Smooth muscle cell of the coronary artery (primary cell): Measurements from ENCODE around the gene XKR7. TPM values are rescaled to one million over a fixed set of nuclear protein-coding genes. Genes with fewer than 3 reads are reported as not detected.

Experiments used
- total RNA-seq: library from RNA; depleted of rRNA; stranded (reverse); fragments of >200 nt; gene quantifications from 2 replicates; pipeline ENCODE4 v1.2.3, GENCODE V29; 2014; ENCODE audit warnings: low replicate concordance

XKR7 gene, protein sequence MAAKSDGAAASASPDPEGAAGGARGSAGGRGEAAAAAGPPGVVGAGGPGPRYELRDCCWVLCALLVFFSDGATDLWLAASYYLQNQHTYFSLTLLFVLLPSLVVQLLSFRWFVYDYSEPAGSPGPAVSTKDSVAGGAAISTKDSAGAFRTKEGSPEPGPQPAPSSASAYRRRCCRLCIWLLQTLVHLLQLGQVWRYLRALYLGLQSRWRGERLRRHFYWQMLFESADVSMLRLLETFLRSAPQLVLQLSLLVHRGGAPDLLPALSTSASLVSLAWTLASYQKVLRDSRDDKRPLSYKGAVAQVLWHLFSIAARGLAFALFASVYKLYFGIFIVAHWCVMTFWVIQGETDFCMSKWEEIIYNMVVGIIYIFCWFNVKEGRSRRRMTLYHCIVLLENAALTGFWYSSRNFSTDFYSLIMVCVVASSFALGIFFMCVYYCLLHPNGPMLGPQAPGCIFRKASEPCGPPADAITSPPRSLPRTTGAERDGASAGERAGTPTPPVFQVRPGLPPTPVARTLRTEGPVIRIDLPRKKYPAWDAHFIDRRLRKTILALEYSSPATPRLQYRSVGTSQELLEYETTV
- not detected in 2 replicates for total RNA-seq

DNA sequence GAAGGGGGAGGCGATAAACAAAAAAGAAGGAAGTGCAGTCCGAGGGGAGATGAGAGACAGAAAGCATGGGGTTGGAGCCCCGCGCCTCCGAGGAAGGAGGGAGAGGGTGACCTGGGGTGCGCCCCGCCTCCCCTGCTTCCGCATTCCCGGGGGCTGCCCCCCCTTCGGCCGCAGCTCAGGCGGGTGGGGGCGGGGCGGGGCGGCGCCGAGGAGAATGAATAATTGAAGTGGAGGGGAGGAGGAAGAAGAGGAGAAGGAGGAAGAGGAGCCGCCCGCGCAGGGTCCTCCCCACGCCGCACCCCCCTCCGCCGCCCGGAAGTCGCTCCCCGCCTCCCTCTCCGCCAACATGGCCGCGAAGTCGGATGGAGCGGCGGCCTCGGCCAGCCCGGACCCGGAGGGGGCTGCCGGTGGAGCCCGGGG is at the start of gene XKR7:
TSS of gene XKR7 (plus strand) at position 322 of the 420 bp plus-strand sequence. CDS start at position 347, 25 bp downstream.

DNA sequence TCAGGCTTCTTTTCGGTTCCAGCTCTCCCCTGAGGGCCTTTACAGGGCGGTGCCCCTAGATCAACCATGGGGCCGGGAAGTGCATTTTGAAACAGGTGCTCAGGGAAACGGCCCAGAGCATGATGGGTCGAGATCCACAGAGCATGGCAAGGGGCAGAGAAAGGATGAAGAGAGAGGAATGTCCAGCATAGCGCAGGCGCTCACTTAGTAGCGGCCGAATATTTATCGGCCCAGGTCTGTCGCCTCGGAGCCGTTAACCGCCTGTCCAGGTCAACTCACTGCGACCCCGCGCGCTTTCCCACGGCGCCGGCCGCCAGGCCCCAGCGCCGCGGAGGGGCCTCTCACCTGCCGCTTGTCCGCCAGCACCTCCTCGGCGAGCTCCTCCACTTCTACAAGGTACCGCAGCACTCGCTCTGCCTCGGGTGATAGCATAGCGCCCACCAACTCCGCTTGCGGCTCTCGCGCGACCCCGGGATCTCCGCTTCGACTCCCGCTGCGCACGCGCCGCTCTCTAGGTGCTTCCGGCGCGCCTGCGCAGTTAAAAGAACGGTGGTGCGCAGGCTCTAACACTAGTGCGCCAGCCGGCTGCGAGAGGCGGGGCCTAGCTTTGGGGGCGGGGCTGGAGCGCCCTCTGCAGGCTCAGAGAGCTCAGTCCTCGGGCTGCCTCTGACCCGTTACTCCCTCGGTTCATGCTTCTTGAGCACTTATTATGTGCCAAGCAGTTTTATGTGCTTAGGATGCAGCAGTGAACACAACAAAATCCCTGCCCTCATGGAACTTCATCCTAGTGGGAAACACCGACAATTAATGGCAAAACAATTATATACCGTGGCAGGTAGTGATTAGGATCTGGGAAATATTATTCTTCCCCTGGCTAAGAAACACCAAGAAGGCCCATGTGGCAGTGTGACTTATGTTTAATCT is 16.2 kb upstream of the XKR7 start, which contains the start of gene PDRG1:
TSS of gene PDRG1 (minus strand) at position 517 of the 924 bp plus-strand sequence. CDS start at position 432, 85 bp downstream.

DNA sequence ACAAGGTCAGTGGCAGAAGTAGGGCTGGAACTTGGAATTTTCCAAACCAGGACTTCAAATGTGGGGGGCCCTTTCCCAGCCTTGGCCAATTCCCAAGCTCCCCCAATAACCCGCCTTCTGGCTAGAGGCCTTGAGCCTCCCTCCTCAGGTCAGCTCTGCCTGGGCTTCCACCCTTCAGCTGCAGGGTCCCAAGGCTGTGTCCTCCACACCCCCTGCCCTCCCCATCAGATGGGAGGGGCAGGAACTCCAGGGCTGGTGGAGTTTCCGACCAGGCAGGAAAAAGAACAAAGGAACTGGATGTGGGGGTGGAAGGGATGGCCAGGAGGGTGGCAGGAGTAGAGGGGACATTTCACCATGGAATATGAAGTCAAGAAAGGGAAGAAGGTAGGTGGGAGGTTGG is 42.1 kb downstream of the XKR7 start, which contains the start of gene CCM2L:
TSS of gene CCM2L (plus strand) at position 338 of the 400 bp plus-strand sequence. CDS start at position 355, 17 bp downstream.

DNA sequence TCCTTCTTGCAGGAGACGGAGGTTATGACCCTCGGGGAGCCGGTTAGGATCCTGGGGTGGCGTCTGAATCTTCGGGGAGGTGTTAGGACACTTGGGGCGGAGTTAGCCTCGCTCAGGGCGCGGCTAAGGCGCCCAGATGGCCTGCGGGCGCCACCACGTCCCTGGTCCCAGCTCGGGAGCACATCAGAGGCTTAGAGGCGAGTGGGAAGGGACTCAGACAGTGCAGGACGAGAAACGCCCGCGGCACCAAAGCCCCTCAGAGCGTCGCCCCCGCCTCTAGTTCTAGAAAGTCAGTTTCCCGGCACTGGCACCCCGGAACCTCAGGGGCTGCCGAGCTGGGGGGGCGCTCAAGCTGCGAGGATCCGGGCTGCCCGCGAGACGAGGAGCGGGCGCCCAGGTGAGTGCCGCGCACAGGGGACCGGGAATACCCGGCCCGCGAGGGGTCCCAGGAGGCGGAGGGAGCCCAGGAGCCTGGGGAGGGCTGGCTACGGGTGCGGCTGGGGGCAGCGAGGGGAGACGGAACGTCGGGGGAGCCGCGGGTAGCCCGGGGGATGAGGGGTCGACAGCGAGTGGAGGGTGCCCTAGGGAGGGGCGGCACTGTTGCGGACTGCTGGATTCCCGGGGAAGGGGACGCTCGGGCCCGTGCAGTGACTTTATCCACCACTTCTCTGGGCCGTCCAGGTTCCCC is 84.3 kb downstream of the XKR7 start, which contains the start of gene HCK:
TSS of gene HCK (plus strand) at position 153 of the 688 bp plus-strand sequence.

Other genes with a start within 250 kb of the XKR7 start
- gene BCL2L1, start 245.3 kb upstream of the XKR7 start, total RNA-seq = 36.9 and 59.4 TPM in 2 replicates
- 1.2 and 40.1 TPM in 2 replicates for gene TPX2, start 228.9 kb upstream of the XKR7 start, total RNA-seq
- 1.1 TPM in 1 of 2 replicates, not detected in the other for gene MYLK2, start 148.8 kb upstream of the XKR7 start, total RNA-seq
- 0.35 and 26.9 TPM in 2 replicates for gene FOXS1, start 122.5 kb upstream of the XKR7 start, total RNA-seq
- gene DUSP15, start 97.6 kb upstream of the XKR7 start, total RNA-seq = 0.23 TPM in 1 of 2 replicates, not detected in the other
- gene TTLL9, start 97.5 kb upstream of the XKR7 start, total RNA-seq = under 0.01 TPM in 1 of 2 replicates, not detected in the other
- 4.4 and 5.3 TPM in 2 replicates for gene PDRG1, start 16.1 kb upstream of the XKR7 start, total RNA-seq
- gene CCM2L, start 42.3 kb downstream of the XKR7 start, total RNA-seq = 0.23 TPM in 1 of 2 replicates, not detected in the other
- not detected in 2 replicates for gene HCK, start 84.1 kb downstream of the XKR7 start, total RNA-seq
- gene TM9SF4, start 141.6 kb downstream of the XKR7 start, total RNA-seq = 22.9 and 24.5 TPM in 2 replicates
- 0.59 and 1.1 TPM in 2 replicates for gene PLAGL2, start 239.6 kb downstream of the XKR7 start, total RNA-seq
- 27.4 and 29.1 TPM in 2 replicates for gene POFUT1, start 239.7 kb downstream of the XKR7 start, total RNA-seq